H1 (cell line): ENCODE results near the gene AKIRIN1. TPM values are rescaled to one million over a fixed set of nuclear protein-coding genes. Genes with fewer than 3 reads are reported as not detected.

Experiments used
- CTCF ChIA-PET: fragments of 300-600 bp; sonication (Branson Sonifier 250); formaldehyde crosslinking; loops from one replicate; lab custom pipeline; 2021; ENCODE audit not compliant: partially characterized antibody; lab: Charles Lee
- POLR2A ChIA-PET: fragments of 300-600 bp; sonication (Branson Sonifier 250); formaldehyde crosslinking; loops from one replicate; lab custom pipeline; 2021; ENCODE audit warnings: inconsistent platforms; ENCODE audit not compliant: partially characterized antibody; lab: Charles Lee
- DNase-seq, 2 experiments: peaks; one replicate each; pipeline versions ENCODE4 v3.0.0 to v3.0.0-alpha.2; 2010 to 2022; ENCODE audit warnings: low spot score in 2 of 2, low read depth in 1 of 2, mixed read lengths in 1 of 2
- FAIRE-seq: peaks from 2 replicates; lab custom pipeline; 2011; peaks lifted over from hg19 to GRCh38; lab: Jason Lieb, UNC
- H2AFZ ChIP-seq: 2 replicates; pipeline ENCODE4 v1.8.1; 2012; ENCODE audit warnings: low read length, inconsistent platforms
- H2AK5ac ChIP-seq: 2 replicates; pipeline ENCODE4 v1.6.1; 2013; ENCODE audit warnings: low read depth, low read length
- H2BK120ac ChIP-seq: replicated peaks from 2 replicates; pipeline ENCODE3; 2013; ENCODE audit warnings: low read depth, low read length, inconsistent platforms
- H2BK12ac ChIP-seq: 2 replicates; pipeline ENCODE4 v1.6.1; 2013; ENCODE audit warnings: low read depth, low read length
- H2BK15ac ChIP-seq: 2 replicates; pipeline ENCODE4 v1.6.1; 2013; ENCODE audit warnings: low read length
- H2BK20ac ChIP-seq: 2 replicates; pipeline ENCODE4 v1.6.1; 2013; ENCODE audit warnings: low read length
- H2BK5ac ChIP-seq: 2 replicates; pipeline ENCODE4 v1.6.1; 2013; ENCODE audit warnings: low read depth, low read length
- H3K14ac ChIP-seq: 2 replicates; pipeline ENCODE4 v1.6.1; 2013; ENCODE audit warnings: inconsistent platforms; ENCODE audit not compliant: insufficient read length
- H3K18ac ChIP-seq: 2 replicates; pipeline ENCODE4 v1.6.1; 2013; ENCODE audit warnings: low read length; ENCODE audit errors: extremely low read depth
- H3K23ac ChIP-seq: 2 replicates; pipeline ENCODE4 v1.6.1; 2013; ENCODE audit warnings: inconsistent platforms; ENCODE audit not compliant: insufficient read length
- H3K23me2 ChIP-seq: 2 replicates; pipeline ENCODE4 v1.6.1; 2013; ENCODE audit warnings: low read depth, low read length
- H3K27ac ChIP-seq: 2 replicates; pipeline ENCODE4 v1.6.1; 2011; ENCODE audit warnings: low read depth, low read length, inconsistent platforms
- H3K27me3 ChIP-seq, 4 experiments: replicated peaks in 1 of 4; 1 replicate in 1 of 4; 2 replicates in 3 of 4; pipeline versions ENCODE4 v1.6.1 to v1.8.1; 2011 to 2013; ENCODE audit warnings: low read length in 3 of 4, mild to moderate bottlenecking in 3 of 4, inconsistent platforms in 2 of 4, mixed read lengths in 2 of 4, moderate library complexity in 1 of 4; ENCODE audit not compliant: control insufficient read depth in 3 of 4, insufficient read depth in 3 of 4; ENCODE audit errors: extremely low read depth in 1 of 4
- H3K36me3 ChIP-seq, 4 experiments: 2 replicates each; pipeline versions ENCODE4 v1.6.1 to v1.8.1; 2011 to 2013; ENCODE audit warnings: mild to moderate bottlenecking in 4 of 4, low read length in 3 of 4, moderate library complexity in 2 of 4, control low read depth in 1 of 4, inconsistent platforms in 1 of 4; ENCODE audit not compliant: insufficient read depth in 4 of 4, control insufficient read depth in 2 of 4
- H3K4ac ChIP-seq: replicated peaks from 2 replicates; pipeline ENCODE3; 2013; ENCODE audit warnings: low read length, low read depth, mixed read lengths, inconsistent platforms; ENCODE audit not compliant: insufficient read length
- H3K4me1 ChIP-seq, 4 experiments: replicated peaks in 1 of 4; 1 replicate in 1 of 4; 2 replicates in 3 of 4; pipeline versions ENCODE4 v1.6.1 to v1.8.1; 2011 to 2013; ENCODE audit warnings: low read length in 3 of 4, inconsistent platforms in 2 of 4, mixed read lengths in 1 of 4; ENCODE audit not compliant: insufficient read depth in 4 of 4, control insufficient read depth in 3 of 4
- H3K4me2 ChIP-seq, 2 experiments: 2 replicates each; pipeline versions ENCODE4 v1.6.1 to v1.8.1; 2011 to 2013; ENCODE audit warnings: low read depth in 2 of 2, low read length in 2 of 2, control low read depth in 1 of 2, inconsistent platforms in 1 of 2, mild to moderate bottlenecking in 1 of 2; ENCODE audit not compliant: insufficient read depth in 1 of 2
- H3K4me3 ChIP-seq, 4 experiments: fragments of 200-600, 300-600 bp in 1 of 4; sonication (generic), shearing (Covaris generic), sonication (Bioruptor Twin) in 1 of 4; 2 replicates each; pipeline versions ENCODE4 v1.5.1 to v1.8.1; 2011 to 2016; ENCODE audit warnings: low read length in 4 of 4, low read depth in 3 of 4, control low read depth in 2 of 4, inconsistent platforms in 2 of 4, mild to moderate bottlenecking in 2 of 4, mixed read lengths in 1 of 4, moderate library complexity in 1 of 4; ENCODE audit not compliant: insufficient read depth in 2 of 4; ENCODE audit errors: extremely low read depth in 1 of 4
- H3K56ac ChIP-seq: replicated peaks from 2 replicates; pipeline ENCODE3; 2013; ENCODE audit warnings: low read depth, mild to moderate bottlenecking, mixed read lengths, low read length, inconsistent platforms; ENCODE audit not compliant: insufficient read length
- H3K79me1 ChIP-seq: 2 replicates; pipeline ENCODE4 v1.6.1; 2013; ENCODE audit warnings: low read depth, low read length, control low read depth
- H3K79me2 ChIP-seq, 2 experiments: 2 replicates each; pipeline versions ENCODE4 v1.6.1 to v1.8.1; 2012 to 2013; ENCODE audit warnings: low read length in 2 of 2, mild to moderate bottlenecking in 2 of 2, inconsistent platforms in 1 of 2; ENCODE audit not compliant: insufficient read depth in 2 of 2, control insufficient read depth in 1 of 2
- H3K9ac ChIP-seq, 4 experiments: replicated peaks in 1 of 4; 1 replicate in 1 of 4; 2 replicates in 3 of 4; pipeline versions ENCODE4 v1.6.1 to v1.8.1; 2011 to 2013; ENCODE audit warnings: low read depth in 3 of 4, low read length in 3 of 4, control low read depth in 2 of 4, mild to moderate bottlenecking in 2 of 4, moderate library complexity in 2 of 4, inconsistent platforms in 1 of 4; ENCODE audit errors: extremely low read depth in 1 of 4
- H3K9me3 ChIP-seq, 2 experiments: 2 replicates each; pipeline versions ENCODE4 v1.6.1 to v1.8.1; 2012 to 2013; ENCODE audit warnings: mild to moderate bottlenecking in 2 of 2, moderate library complexity in 2 of 2, control low read depth in 1 of 2, inconsistent platforms in 1 of 2, low read depth in 1 of 2, low read length in 1 of 2, mixed read lengths in 1 of 2; ENCODE audit not compliant: insufficient read depth in 2 of 2
- H4K20me1 ChIP-seq, 2 experiments: replicated peaks in 1 of 2; 2 replicates each; pipeline versions ENCODE3 to v1.8.1; 2011 to 2013; ENCODE audit warnings: inconsistent platforms in 2 of 2, low read length in 2 of 2, mild to moderate bottlenecking in 1 of 2; ENCODE audit not compliant: insufficient read depth in 2 of 2, control insufficient read depth in 1 of 2
- H4K5ac ChIP-seq: 2 replicates; pipeline ENCODE4 v1.6.1; 2013; ENCODE audit warnings: low read length, low read depth, mixed read lengths, inconsistent platforms; ENCODE audit not compliant: insufficient read length
- H4K8ac ChIP-seq: 2 replicates; pipeline ENCODE4 v1.8.0; 2013; ENCODE audit warnings: mild to moderate bottlenecking, moderate library complexity, low read length, inconsistent platforms; ENCODE audit not compliant: insufficient read depth; ENCODE audit errors: extremely low read depth
- H4K91ac ChIP-seq: replicated peaks from 2 replicates; pipeline ENCODE3; 2013; ENCODE audit warnings: low read length, mixed read lengths, inconsistent platforms; ENCODE audit not compliant: insufficient read length
- GABPA ChIP-seq: IDR thresholded peaks from 2 replicates; pipeline ENCODE4 v1.6.1; 2011; ENCODE audit warnings: mild to moderate bottlenecking, low read length, moderate library complexity, borderline replicate concordance; ENCODE audit not compliant: insufficient read depth
- WGBS, 2 experiments: shearing (Covaris generic) in 1 of 2; methylation state at CpG; one replicate each; pipeline versions ENCODE4 v1.1.6 to v1.1.7; 2013 to 2015; ENCODE audit warnings: low lambda C conversion rate in 2 of 2, mixed read lengths in 2 of 2, inconsistent platforms in 1 of 2, low coverage in 1 of 2, missing lambda C conversion rate in 1 of 2; ENCODE audit not compliant: insufficient replicate concordance in 2 of 2, insufficient coverage in 1 of 2, insufficient read length in 1 of 2; ENCODE audit errors: extremely low coverage in 1 of 2, missing lambda C conversion rate in 1 of 2; 5-methylcytosine and 5-hydroxymethylcytosine counted together
- polyA plus RNA-seq, 7 experiments: library from polyadenylated mRNA; depleted of rRNA in 3 of 7; stranded (reverse) in 5 of 7; unstranded in 2 of 7; fragments of >200 nt in 5 of 7; fragments of 200-250 nt in 2 of 7; gene quantifications; 1 replicate in 5 of 7; 2 replicates in 1 of 7; 4 replicates in 1 of 7; pipeline versions ENCODE4 v1.2.1 to v1.2.3, GENCODE V29; 2011 to 2013; ENCODE audit warnings: missing spikeins in 2 of 7, mixed read lengths in 2 of 7
- total RNA-seq: library from RNA; stranded (reverse); fragmentation: NEBNext Ultra II Directional; extraction: Animal tissue kit (Norgen Biotek cat#: 25700); gene quantifications from 2 replicates; pipeline ENCODE4 v1.2.1, GENCODE V29; 2021

Gene AKIRIN1
- total and polyA plus RNA-seq, 2 of the 8 experiments (the other 6 are each of a cell fraction or from before 2014, with no cell fraction given) = 148 to 236 TPM

DNA sequence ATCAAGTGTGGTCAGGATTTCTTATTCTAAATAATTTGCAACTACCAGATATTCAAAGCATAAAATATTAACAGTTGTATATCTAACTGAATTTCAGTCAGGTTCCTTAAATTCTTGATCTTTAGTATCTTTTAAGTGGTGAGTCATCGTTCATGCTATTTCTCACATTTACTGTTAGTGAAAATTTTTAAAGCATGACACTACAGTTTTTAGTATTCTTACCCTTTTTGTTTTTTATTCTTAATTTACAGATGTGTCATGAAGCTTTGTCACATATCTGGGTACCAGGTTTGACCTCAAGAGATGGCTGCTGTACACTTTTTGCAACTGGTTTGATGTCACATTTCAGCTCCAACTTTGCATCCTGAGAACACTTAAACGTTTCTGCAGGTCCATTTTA is 12.7 kb downstream of the AKIRIN1 start:
- no peak overlapping the region for H4K91ac ChIP-seq
- H3K79me2 ChIP-seq = peaks cover 0 to 27% of the 10 kb centered on the region in 2 experiments; a peak in 2 of 4 replicates
- H4K5ac ChIP-seq = no peak overlapping the region
- 0 out of 2 replicates have a peak overlapping the region, but pooled peaks have one; percentile 19 for H2BK5ac ChIP-seq
- no peak for TF ChIP-seq GABPA
- H2AFZ ChIP-seq = no peak overlapping the region
- POLR2A ChIA-PET = interaction anchor here (0.8 to 11.1 kb wide), 7 partner anchors 6 to 143 kb away, joined by 3 to 182 read pairs (median 24); partner anchors contain the start of gene NDUFS5
- H3K36me3 ChIP-seq = peaks cover 26 to 97% (median 70%) of the 10 kb centered on the region in 4 experiments
- H3K4me1 ChIP-seq = peaks cover 0 to 10% (median 7%) of the 10 kb centered on the region in 4 experiments
- no peak overlapping the region for H3K56ac ChIP-seq
- no peak overlapping the region for H3K18ac ChIP-seq
- no peaks in the 10 kb centered on the region for H3K9me3 ChIP-seq
- no peak for FAIRE-seq
- WGBS, 2 experiments = 85% methylated on average over 2 of the region's 2 CpGs; no CpG with 5 or more reads in 1 of the 2 experiments
- H4K20me1 ChIP-seq = peaks cover 11 to 24% of the 10 kb centered on the region in 2 experiments
- H3K27ac ChIP-seq = no peak overlapping the region
- H3K4ac ChIP-seq = no peak overlapping the region
- CTCF ChIA-PET = interaction anchor here (1.1 kb wide), 1 partner anchor 187 kb away, joined by 3 read pairs; no protein-coding TSS in a partner anchor
- H2BK12ac ChIP-seq = no peak overlapping the region
- H3K23me2 ChIP-seq = no peaks in the 10 kb centered on the region
- H4K8ac ChIP-seq = no peak overlapping the region; the same call in 1 of the 2 replicates
- H2AK5ac ChIP-seq = no peak overlapping the region
- H3K27me3 ChIP-seq = no peaks in the 10 kb centered on the region
- H3K14ac ChIP-seq = no peak overlapping the region
- H2BK20ac ChIP-seq = no peak overlapping the region
- no peak overlapping the region for H3K23ac ChIP-seq
- no peak overlapping the region for H3K4me2 ChIP-seq
- no peak overlapping the region for H2BK15ac ChIP-seq
- DNase-seq = no peak
- H2BK120ac ChIP-seq = no peak overlapping the region
- H3K79me1 ChIP-seq = no peaks in the 10 kb centered on the region
- H3K9ac ChIP-seq = no peak overlapping the region
- H3K4me3 ChIP-seq = no peak overlapping the region
